GM03348 (cell line): Measurements from ENCODE around the gene ANK2.

Experiments
- DNase-seq: peaks from one replicate; pipeline ENCODE4 v3.0.0; 2012; ENCODE audit warnings: low spot score

The ANK2 gene

DNA sequence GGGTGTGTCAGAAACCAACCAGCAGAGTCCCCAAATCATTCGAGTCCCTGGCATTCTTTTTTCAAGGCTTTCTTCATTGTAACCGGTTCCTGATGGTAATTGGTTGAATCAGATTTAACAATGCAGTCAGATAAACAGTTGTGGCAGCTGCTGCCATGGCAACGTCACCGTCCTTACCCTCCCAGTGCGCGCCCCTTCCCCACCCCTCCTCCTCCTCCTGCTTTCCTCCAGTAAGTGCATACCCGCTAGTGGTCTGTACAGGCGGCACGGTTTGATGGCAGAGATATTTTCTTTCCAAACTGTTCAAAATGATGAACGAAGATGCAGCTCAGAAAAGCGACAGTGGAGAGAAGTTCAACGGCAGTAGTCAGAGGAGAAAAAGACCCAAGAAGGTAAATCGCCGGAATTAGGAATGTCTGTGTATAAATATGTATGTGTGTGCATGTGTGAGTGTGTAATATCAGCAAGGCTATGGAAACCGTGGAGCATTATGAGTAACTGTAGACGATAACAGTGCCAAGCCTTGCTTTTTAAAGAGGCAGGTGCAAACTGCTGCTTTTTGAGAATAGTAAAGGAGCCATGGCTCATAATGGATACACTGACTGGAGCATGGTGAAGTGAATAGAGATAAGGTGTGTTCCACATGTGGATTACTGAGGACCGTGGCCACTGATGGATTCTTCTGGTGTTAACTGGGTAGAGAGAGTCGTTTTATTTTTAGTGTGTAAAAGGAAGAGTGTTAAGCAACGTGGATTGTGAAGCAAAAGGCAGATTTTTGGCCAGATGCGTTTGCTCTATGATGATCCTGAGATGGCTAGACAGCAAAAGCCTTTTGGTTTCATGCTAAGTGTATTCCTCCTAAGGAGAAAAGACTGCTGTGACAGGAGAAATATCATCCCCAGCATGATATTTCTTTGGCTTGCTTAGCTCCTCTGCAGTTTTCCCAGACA, at the start of gene ANK2:
TSS of gene ANK2 (plus strand) at position 233 of the 950 bp plus-strand sequence. CDS start at position 309, 76 bp downstream.
- peak; percentile 27 for DNase-seq

DNA sequence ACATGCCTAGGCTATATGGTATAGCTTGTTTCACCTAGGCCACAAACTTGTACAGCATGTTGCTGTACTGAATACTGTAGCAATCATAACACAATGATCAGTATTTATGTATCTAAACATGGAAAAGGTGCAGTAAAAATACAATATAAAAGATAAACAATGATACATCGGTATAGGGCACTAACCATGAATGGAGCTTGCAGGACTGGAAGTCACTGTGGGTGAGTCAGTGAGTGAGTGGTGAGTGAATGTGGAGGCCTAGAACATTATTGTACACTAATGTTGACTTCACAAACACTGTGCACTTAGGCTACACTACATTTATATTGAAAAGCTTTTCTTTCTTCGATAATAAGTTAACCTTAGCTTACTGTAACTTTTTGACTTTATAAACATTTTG, 45.6 kb upstream of the ANK2 start:
- DNase-seq = no peak

DNA sequence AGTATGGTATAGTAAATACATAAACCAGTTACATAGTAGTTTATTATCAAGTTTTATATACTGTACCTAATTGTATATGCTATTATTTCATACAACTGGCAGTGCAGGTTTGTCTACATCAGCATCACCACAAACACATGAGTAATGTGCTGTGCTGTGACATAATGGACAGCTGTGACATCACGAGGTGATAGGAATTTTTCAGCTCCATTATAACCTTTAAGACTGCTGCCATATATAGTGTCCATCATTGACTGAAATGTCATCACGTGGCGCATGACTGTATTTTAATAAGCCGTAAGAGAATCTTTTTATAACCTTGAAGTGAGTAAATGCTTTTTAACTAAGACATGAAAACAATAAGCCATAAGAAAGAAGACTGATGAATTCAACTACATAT, 44.8 kb upstream of the ANK2 start:
- DNase-seq = no peak

DNA sequence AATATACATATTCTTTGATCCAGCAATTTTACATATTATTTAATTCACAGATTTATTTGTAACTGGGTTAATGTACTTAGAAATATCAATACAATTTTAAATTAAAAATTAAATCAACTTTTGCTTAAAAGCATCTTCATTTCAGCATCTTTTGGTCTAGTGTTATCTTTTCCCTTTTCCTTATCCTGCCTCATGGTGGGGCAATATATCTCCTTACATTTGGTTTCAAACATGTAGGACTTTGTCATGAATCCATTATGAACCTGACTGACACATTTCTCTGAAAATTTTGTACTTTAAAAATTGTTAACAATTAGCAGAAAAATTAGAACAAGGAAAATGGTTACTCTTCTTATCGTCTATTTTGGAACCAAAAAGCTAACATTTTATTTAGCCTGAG, 42.8 kb upstream of the ANK2 start:
- DNase-seq = no peak

DNA sequence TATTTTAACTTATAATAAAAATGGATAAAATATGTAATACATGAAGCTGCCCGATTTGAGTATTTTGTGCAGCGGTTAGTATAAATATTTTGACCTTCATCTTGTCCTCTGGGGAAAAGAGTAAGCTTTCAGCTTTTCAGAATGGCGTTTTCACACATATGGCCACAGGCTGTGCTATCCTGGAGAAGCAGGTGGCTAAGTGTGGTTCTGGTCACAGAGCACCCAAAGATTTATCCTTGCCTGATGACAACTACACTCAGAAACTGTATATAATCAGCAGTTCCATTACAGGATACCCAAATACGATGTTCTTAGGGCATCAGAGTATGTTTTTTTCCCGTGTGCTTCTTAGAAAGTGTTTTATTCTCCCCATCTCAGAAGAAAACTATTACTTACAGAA, 42.3 kb upstream of the ANK2 start:
- DNase-seq = no peak

DNA sequence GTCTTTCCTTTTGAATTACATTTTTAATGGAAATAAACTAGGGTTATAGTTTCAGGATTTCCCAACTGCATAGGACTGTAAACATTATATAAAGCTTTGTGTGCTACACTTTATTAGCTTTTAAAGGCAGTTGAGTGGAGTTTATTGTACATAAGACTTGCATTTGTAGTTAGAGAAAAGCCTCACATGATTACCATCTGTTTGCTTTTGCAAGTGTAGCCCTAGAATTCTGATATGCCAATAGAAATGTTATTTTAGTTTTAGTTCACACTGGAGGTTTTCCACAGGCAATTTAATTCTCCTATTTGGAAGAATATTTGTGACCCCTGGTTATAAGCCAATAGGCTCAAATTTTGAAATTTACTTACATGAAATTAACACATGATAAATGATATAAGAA, 41.3 kb upstream of the ANK2 start:
- DNase-seq = no peak

DNA sequence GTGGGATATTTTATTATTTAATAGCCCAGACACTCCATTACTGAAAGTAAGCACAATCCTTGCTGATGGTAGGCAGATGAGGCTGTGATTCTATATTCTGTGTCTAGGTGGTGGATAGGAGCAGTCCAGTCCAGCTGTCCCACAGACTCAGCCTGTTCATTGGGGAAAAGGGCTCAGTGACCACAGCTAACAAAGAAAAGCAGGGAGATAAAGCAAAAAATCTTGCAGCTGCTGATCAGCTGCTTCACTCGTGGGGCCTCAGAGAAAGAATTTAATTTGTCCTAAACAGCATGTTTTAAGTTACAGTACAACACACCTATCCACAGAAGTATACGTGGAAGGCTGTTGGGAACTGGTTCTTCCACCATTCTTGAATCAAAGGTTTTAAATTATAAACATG, 40.7 kb upstream of the ANK2 start:
- DNase-seq = no peak

DNA sequence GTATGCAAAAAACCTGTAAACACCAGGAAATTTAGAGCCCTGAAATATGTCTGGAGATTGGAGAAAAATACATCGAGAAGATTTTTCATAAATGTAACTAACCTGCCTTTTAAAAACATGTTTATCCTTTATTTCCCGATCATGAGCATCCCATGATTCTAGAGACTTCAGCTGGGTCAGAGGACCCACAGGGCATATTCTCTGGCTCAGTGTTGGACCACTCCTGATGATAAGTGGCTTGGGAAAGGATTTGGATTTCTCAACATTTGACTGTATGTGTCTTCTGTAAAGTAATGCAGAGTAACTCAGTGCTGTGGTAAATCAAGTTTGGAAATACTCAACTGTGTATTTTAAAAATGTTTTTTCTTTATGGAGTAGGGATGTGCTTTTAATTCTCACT, 40.0 kb upstream of the ANK2 start:
- no peak for DNase-seq

DNA sequence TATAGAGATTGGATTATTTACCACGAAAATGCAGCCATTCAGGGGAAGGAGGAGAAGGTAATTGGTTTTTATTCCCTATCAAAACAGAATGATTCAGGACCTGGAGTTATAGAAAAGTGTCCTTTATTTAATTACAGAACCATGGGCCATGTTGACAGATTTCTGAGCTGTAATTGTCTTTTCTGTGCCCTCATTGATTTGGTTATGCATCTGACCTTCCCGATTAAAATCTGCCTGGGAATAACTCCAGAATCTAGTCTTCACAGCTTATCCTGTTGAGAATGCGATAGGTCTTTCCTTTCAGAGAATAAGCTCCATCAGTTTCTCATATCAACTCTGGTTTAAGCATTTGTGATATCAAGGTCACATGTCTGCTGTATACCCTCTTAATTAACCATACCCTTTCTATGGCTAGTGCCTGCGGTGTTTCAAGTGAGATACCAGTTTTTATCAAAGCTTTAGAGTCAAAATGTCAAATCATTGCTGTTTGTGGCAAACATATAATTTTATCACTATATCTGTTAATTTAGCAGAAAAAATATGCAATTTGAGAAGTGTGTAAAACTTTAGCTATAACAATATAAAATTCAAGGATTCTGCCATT, 37.2 kb upstream of the ANK2 start:
- no peak for DNase-seq

DNA sequence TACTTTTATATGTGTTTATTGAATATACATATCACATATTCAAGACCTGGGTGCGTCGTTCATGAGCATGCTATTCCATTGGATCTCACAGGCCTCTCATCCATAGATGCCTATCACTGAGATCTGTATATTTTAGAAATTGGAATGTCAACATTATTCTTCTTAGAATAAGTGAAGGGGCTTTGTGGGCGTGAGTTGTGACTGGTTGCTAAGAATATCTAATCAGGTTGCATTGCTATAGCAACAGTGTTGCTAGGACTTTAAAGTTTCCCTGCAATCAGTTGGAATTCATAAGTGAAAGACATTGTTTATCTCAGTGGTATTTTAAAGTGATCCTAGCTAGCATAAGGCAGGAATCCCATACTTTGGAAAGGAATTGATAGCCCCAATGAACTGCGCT, 36.7 kb upstream of the ANK2 start:
- DNase-seq = no peak

DNA sequence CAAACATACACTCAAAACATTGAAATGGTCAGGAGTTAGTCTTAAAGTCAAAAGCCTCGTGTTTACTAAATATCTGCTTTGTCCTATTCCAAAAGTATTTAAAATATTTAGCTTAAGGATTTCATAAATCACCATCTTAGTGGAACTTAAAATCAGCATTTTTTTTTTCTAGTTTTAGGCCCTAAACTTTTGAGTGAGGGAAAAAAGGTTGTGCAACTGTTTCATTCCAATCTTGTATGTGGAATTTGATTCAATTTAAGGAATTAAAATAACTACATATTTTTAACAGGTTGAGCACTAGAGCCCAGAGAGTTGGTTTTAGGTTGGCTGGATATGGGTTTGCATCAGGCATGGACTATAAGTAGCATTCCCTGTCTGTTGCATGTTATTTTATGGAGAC, 35.7 kb upstream of the ANK2 start:
- DNase-seq = peak; percentile 47

DNA sequence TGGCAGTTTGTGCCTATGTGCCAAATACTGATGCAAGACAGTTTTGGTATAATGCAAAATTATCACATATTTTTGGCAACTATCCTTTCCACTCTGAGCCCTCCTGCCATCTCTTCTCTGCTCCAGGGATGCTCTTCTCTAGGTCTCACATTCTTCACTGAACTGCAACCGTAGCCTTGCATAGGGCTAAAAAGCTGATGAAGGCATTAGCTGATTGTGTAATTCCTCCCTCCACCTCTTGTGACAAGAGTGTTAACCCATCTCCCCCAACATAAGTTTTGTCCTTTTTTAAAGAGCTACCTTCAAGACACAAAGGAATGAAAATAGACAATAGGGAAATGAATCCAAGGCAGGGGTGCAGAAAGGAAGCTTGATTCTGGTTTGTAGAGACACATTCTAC, 33.1 kb upstream of the ANK2 start:
- DNase-seq = no peak

DNA sequence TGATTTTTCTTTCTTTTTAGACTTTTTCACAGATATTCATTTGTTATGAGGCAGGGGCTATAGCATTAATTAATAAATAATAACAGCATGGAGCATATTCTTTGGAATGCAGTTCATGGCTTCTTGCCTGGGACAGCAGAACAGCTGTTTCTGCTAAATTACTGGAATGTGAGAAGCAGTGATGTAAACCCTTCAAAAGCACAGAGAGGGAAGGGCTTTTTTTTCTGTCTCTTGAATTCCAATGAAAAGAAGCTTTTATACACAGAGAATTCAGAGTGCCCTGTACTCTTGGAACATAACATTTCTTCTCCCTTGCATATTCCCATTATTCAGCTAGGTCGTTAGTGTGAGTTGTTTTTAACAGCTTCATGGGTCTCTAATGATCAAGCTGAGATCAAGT, 28.5 kb upstream of the ANK2 start:
- peak; percentile 74 for DNase-seq

DNA sequence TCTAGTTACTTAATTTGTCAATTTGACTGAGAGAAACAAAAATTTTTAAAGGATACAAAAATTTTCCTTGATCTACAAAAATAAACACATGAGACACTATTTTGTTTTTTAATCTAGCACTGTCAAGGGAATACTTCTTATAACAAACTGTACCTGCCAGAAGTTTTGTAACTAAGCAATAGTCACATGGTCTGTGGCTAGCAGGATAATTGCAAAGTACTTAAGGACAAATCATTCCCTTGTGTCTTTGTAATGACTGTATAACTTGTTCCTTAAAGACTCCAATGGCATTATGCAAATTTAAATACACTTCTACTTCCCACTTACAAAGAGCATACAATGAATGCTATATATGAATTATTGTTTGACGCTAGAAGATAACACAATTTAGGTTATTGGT, 25.1 kb upstream of the ANK2 start:
- DNase-seq = no peak

DNA sequence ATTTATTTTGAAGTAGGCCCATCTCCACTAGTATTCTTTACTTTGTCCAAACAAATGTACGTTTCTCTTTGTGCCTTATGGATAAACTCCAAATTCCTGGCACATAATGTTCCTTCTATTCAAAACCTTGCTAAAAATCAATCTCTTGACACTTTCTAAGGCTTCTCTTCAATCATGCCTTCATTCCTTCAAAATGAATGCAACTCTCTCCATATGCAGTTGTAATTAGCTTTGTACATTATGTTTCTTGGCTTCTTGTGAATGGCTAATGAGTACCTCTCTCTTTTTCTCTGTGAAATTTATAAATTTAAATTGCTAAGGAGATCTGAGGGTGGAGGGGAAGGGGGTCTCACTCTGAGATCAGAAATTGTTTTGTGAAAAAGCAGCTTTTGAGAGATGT, 24.0 kb upstream of the ANK2 start:
- DNase-seq = no peak

DNA sequence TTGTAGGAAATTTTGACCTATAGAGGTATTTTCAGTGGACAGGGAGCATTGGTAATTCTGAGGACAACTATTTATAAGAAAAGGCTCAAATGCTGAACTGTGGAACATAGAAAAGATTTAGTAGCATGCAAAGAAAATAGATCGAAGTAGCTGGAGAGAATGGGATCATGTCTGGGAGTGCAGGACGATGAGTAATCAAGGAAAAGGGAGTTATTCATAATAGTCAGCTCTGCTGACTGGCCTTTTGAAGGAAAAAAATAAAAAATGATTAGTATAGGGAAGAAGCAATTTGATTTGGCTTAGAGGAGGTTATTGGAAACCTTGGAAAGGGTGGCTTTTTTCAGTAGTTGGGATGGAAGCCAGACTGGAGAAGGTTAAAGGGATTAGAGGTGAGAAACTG, 22.9 kb upstream of the ANK2 start:
- peak; percentile 56 for DNase-seq

DNA sequence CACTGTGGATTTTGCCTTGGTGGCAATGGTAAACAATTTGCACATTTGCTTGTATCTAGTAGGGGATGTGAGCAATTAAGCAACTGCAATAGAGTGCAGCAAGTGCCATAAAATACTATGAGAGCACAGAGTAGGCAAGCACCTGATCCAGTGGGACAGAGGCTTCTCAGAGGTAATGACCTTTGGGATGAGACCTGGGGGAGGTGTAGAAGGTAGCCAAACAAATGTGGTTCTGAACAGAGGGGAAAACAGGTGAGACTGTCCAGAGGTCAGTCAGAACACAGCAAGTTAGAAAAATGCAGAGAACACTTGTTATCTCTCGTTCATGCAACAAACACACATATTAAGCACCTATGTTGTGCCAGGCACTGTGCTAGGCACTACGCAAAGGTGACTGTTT, 21.4 kb upstream of the ANK2 start:
- no peak for DNase-seq

DNA sequence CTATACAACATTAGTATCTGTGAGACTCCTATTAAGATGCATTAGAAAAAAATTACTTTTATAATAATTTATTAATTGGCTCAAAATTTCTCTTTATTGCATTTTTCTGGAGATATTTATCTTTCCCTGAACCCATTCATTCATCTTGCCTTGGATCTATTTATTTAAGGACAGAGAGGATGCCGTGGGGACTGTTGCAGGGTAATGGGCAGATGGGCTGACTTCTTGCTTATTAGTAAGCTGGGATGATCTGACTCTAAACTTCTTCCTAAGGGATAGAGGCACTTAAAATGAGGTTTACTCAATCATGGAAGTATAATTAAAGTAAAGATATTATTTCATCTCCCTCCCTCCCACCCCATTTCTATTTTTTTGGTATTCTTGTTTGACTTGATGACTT, 18.2 kb upstream of the ANK2 start:
- DNase-seq = no peak

DNA sequence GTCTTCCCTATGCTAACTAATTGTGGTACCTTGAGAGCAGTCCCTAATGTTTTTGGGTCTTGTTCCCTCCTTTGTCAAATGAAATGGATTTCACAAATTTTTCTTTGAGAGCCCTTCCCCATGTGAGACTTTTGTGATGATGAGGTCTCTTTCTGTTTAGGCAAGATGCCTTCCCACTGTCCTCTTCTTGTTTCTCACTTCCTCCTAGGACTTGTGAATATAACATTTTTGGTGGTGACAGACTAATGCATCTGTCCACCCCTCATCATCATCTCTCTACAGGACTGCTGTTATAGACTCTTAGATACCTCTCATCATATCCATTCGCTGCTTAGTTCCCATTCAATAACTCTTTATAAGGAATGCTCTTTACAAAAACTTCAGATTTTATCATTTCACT, 8.7 kb upstream of the ANK2 start:
- no peak for DNase-seq

DNA sequence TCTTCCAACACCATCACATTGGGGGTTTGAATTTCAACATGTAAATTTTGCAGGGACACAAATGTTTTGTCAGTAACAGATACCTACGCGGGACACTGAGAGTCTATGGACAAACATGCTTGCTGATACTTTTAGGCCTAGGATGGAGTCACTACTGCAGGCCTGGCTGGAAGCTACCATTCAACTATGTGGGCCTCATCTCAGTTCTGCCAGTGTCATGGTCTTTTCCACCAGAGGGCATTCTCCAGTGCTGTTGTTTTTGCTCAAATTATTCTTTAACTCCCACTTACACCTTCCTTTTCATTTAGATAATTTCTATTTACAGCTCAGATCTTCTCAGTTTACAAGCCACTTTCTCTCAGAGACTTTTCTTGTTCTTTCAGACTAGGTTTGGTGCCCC, 7.0 kb upstream of the ANK2 start:
- DNase-seq = no peak

DNA sequence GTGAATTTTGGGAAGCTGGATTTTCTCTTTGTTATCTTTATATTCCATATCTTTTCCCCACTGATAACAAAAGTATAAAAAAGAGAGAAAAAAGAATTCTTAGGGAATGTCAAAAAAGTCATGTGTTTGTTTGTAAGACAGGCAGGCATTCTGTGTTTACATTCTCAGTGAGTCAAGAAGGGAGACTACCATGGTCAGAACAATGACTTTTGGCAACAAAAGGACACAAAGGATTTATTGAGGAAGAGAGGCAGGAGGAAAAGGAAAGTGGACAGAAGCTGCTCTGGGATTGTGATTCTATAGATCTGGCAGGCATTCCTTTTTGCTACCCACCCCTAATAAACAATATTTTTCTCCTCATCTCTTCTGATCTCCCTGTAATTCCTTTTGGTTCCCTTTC, 5.9 kb upstream of the ANK2 start:
- no peak for DNase-seq

DNA sequence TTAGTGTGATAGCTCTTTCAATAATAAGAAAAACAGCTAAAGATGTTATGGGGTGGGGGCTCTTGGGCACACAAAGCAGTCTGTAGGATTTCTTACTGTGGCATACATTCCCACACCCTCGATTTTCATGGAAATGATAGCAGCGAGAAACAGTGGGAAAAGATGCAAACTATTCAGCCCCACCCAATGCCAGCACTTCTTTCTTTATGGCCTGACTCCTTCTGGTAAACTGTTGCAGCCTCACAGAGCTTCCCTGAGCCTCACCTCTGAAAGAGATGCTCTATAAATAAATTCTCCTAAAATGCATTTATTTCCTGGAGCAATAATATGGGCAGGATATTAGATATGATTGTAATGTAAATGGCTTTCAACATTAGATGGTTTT, 910 bp downstream of the ANK2 start:
- no peak for DNase-seq

DNA sequence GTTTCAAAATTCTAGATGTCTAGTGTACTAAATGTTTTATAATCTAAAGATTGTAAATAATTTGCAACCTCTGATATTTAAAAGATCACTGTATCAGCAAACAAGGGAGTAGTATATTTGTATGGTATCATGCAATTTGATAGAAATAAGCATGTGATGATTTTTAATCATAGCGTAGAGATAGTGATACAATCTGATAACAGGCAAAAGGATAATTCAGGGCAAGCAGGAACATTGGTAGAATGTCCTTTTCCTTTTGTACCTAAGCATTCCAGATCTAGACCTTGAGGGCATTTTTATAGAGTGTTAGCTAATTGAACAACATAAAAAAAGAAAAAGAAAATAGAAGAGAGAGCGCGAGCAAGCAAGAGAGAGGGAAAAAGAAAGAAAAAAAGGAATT, 1.4 kb downstream of the ANK2 start:
- DNase-seq = no peak

DNA sequence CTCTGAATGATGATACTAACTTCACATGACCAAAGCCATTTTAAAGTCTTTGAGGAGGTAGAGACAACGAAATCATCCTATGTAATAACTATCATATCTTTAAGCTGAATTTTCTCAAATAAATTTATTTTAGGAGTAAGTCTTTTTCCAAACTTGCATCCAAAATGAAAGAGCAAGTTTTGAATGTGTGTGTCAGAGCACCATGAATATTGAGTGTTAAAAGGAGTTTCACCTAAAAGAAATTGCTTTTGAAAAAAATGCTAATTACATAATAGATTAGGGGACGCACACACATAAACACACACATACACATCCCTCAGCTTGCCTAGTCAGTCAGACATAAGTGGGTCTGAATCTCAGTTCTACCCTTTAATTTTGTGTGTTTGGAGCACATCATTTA, 1.9 kb downstream of the ANK2 start:
- DNase-seq = no peak
